ENCODE results near the gene CCDC192. TPM values are rescaled to one million over a fixed set of nuclear protein-coding genes. Genes with fewer than 3 reads are reported as not detected.

Gene CCDC192
- total and polyA plus RNA-seq, 4 donors: not detected

- H3K27me3 ChIP-seq (ENCODE audit: control insufficient read depth in 1 of 2, insufficient read depth in 2 of 2, low read length in 1 of 2): no peaks in the 10 kb centered on the region
- DNase-seq: no peak
- no peaks in the 10 kb centered on the region for H3K9me3 ChIP-seq (ENCODE audit: control insufficient read depth, low read length)
- intact Hi-C loops (cut with DNase I): no loop called here
- WGBS, 2 donors: 96% methylated on average over 2 of the region's 2 CpGs
- ATAC-seq (ENCODE audit: low FRiP score): no peak
- H3K36me3 ChIP-seq (ENCODE audit: control insufficient read depth in 1 of 2, insufficient read depth in 2 of 2, low read length in 1 of 2): peaks cover 0 to 2% of the 10 kb centered on the region in 2 donors
- peaks cover 0 to 2% of the 10 kb centered on the region in 2 donors for H3K4me1 ChIP-seq (ENCODE audit: control insufficient read depth in 1 of 2, insufficient read depth in 2 of 2, low read length in 2 of 2)
- H3K4me3 ChIP-seq (ENCODE audit: low read length in 2 of 2): no peak overlapping the region
- H3K27ac ChIP-seq (ENCODE audit: low read depth in 1 of 2, low read length in 2 of 2): no peak overlapping the region
Measured at GRCh38 chr5:127961006-127961762, 258.0 kb downstream of the CCDC192 start.

DNA sequence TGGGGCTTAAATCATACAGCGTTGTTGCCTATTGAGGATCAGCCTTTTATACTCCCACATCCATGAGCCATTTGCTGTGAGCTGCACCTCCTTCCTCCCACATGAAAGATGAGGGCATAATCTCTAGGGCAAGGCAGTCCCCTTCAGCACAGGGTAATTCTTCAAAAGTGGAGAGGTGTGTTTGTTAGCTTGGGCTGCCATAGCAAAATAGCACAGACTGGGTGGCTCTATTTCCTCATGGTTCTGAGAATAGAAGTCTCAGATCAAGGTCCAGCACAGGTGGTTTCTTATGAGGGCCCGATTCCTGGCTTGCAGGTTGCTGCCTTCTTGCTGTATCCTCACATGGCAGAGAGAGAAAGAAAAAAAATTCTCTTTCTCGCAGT, 258.6 kb downstream of the CCDC192 start:
- WGBS, 2 donors: 95 to 98% methylated on average over 3 of the region's 3 CpGs
- H3K27ac ChIP-seq (ENCODE audit: low read depth in 1 of 2, low read length in 2 of 2): no peak overlapping the region
- H3K36me3 ChIP-seq (ENCODE audit: control insufficient read depth in 1 of 2, insufficient read depth in 2 of 2, low read length in 1 of 2): no peaks in the 10 kb centered on the region
- DNase-seq (no peak), ATAC-seq (ENCODE audit: low FRiP score) (no peak)
- no peaks in the 10 kb centered on the region for H3K27me3 ChIP-seq (ENCODE audit: control insufficient read depth in 1 of 2, insufficient read depth in 2 of 2, low read length in 1 of 2)
- intact Hi-C loops (cut with DNase I): no loop called here
- H3K4me1 ChIP-seq (ENCODE audit: control insufficient read depth in 1 of 2, insufficient read depth in 2 of 2, low read length in 2 of 2): peaks cover 0 to 2% of the 10 kb centered on the region in 2 donors
- H3K4me3 ChIP-seq (ENCODE audit: low read length in 2 of 2): no peak overlapping the region
- H3K9me3 ChIP-seq (ENCODE audit: control insufficient read depth, low read length): no peaks in the 10 kb centered on the region

DNA sequence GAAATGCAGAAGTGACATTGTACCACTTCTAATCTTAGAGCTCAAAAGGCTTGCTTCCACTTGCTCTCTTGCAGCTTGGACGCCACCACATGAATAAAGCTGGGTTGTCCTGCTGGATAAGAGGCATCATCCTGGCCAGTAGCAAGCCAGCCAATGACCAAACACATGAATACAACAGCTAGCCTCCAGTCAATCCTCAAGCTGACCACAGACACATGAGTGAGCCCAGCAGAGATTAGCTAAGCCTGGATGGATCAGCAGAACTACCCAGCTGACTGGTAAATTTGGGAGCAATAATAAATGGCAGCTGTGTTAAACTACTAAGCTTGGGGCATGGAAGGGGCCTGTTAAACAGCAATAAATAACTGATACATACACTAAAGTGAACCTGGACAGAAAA, 259.3 kb downstream of the CCDC192 start:
- intact Hi-C loops (cut with DNase I): no loop called here
- Histone ChIP-seq H3K36me3 (ENCODE audit: control insufficient read depth in 1 of 2, insufficient read depth in 2 of 2, low read length in 1 of 2) (no peaks in the 10 kb centered on the region), H3K27me3 (ENCODE audit: control insufficient read depth in 1 of 2, insufficient read depth in 2 of 2, low read length in 1 of 2) (no peaks in the 10 kb centered on the region), H3K27ac (ENCODE audit: low read depth in 1 of 2, low read length in 2 of 2) (no peak overlapping the region), H3K4me1 (ENCODE audit: control insufficient read depth in 1 of 2, insufficient read depth in 2 of 2, low read length in 2 of 2) (peaks cover 0 to 2% of the 10 kb centered on the region in 2 donors), H3K9me3 (ENCODE audit: control insufficient read depth, low read length) (no peaks in the 10 kb centered on the region), H3K4me3 (ENCODE audit: low read length in 2 of 2) (no peak overlapping the region)
- ATAC-seq (ENCODE audit: low FRiP score) (no peak), DNase-seq (no peak)
- WGBS, 2 donors: 94 to 100% methylated on average over 1 of the region's 1 CpG

- ATAC-seq (ENCODE audit: low FRiP score) (no peak), DNase-seq (no peak)
- Histone ChIP-seq H3K4me3 (ENCODE audit: low read length in 2 of 2) (no peak overlapping the region), H3K9me3 (ENCODE audit: control insufficient read depth, low read length) (no peaks in the 10 kb centered on the region), H3K36me3 (ENCODE audit: control insufficient read depth in 1 of 2, insufficient read depth in 2 of 2, low read length in 1 of 2) (no peaks in the 10 kb centered on the region), H3K4me1 (ENCODE audit: control insufficient read depth in 1 of 2, insufficient read depth in 2 of 2, low read length in 2 of 2) (peaks cover 0 to 2% of the 10 kb centered on the region in 2 donors), H3K27ac (ENCODE audit: low read depth in 1 of 2, low read length in 2 of 2) (no peak overlapping the region), H3K27me3 (ENCODE audit: control insufficient read depth in 1 of 2, insufficient read depth in 2 of 2, low read length in 1 of 2) (no peaks in the 10 kb centered on the region)
- 60 to 65% methylated on average over 1 of the region's 1 CpG for WGBS, 2 donors
- intact Hi-C loops (cut with DNase I): no loop called here
Measured at GRCh38 chr5:127963233-127963632, 260.0 kb downstream of the CCDC192 start.

DNA sequence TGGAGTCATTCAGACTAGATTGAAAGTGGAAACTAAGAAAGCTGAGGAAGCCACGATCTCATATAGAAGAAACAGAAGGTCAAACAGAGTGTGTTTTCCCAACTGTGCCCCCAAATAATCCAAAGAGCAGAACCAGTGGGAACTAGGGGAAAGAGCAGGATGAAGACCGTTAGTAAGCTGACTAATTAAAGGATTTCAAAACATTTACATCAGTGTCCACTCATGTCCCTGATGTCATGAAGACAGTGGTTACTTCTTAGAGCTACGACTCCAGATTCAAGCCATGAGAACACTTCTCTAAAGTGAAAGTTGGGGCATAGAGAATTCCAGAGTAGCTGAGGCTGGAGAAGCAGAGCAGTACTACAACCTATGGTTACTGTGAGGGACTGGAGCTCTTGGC, 260.7 kb downstream of the CCDC192 start:
- H3K4me3 ChIP-seq (ENCODE audit: low read length in 2 of 2): no peak overlapping the region
- no peak for ATAC-seq (ENCODE audit: low FRiP score)
- intact Hi-C loops (cut with DNase I): no loop called here
- H3K9me3 ChIP-seq (ENCODE audit: control insufficient read depth, low read length): no peaks in the 10 kb centered on the region
- H3K36me3 ChIP-seq (ENCODE audit: control insufficient read depth in 1 of 2, insufficient read depth in 2 of 2, low read length in 1 of 2): no peaks in the 10 kb centered on the region
- DNase-seq: no peak
- peaks cover 0 to 2% of the 10 kb centered on the region in 2 donors for H3K4me1 ChIP-seq (ENCODE audit: control insufficient read depth in 1 of 2, insufficient read depth in 2 of 2, low read length in 2 of 2)
- H3K27me3 ChIP-seq (ENCODE audit: control insufficient read depth in 1 of 2, insufficient read depth in 2 of 2, low read length in 1 of 2): no peaks in the 10 kb centered on the region
- no peak overlapping the region for H3K27ac ChIP-seq (ENCODE audit: low read depth in 1 of 2, low read length in 2 of 2)
- 89 to 90% methylated on average over 3 of the region's 3 CpGs for WGBS, 2 donors

GRCh38 chr5:127967323-127967982, 264.3 kb downstream of the CCDC192 start:
- DNase-seq (no peak), ATAC-seq (ENCODE audit: low FRiP score) (no peak)
- no peaks in the 10 kb centered on the region for H3K9me3 ChIP-seq (ENCODE audit: control insufficient read depth, low read length)
- 93 to 94% methylated on average over 3 of the region's 3 CpGs for WGBS, 2 donors
- intact Hi-C loops (cut with DNase I): no loop called here
- no peak overlapping the region for H3K4me3 ChIP-seq (ENCODE audit: low read length in 2 of 2)
- H3K27me3 ChIP-seq (ENCODE audit: control insufficient read depth in 1 of 2, insufficient read depth in 2 of 2, low read length in 1 of 2): no peaks in the 10 kb centered on the region
- H3K27ac ChIP-seq (ENCODE audit: low read depth in 1 of 2, low read length in 2 of 2): no peak overlapping the region
- no peaks in the 10 kb centered on the region for H3K36me3 ChIP-seq (ENCODE audit: control insufficient read depth in 1 of 2, insufficient read depth in 2 of 2, low read length in 1 of 2)
- peaks cover 0 to 2% of the 10 kb centered on the region in 2 donors for H3K4me1 ChIP-seq (ENCODE audit: control insufficient read depth in 1 of 2, insufficient read depth in 2 of 2, low read length in 2 of 2)

GRCh38 chr5:127967983-127968592, 264.9 kb downstream of the CCDC192 start:
- intact Hi-C loops (cut with DNase I): no loop called here
- no peaks in the 10 kb centered on the region for H3K36me3 ChIP-seq (ENCODE audit: control insufficient read depth in 1 of 2, insufficient read depth in 2 of 2, low read length in 1 of 2)
- no peak for ATAC-seq (ENCODE audit: low FRiP score)
- no peak overlapping the region for H3K27ac ChIP-seq (ENCODE audit: low read depth in 1 of 2, low read length in 2 of 2)
- H3K27me3 ChIP-seq (ENCODE audit: control insufficient read depth in 1 of 2, insufficient read depth in 2 of 2, low read length in 1 of 2): no peaks in the 10 kb centered on the region
- DNase-seq: no peak
- no peaks in the 10 kb centered on the region for H3K9me3 ChIP-seq (ENCODE audit: control insufficient read depth, low read length)
- no peak overlapping the region for H3K4me3 ChIP-seq (ENCODE audit: low read length in 2 of 2)
- no peaks in the 10 kb centered on the region for H3K4me1 ChIP-seq (ENCODE audit: control insufficient read depth in 1 of 2, insufficient read depth in 2 of 2, low read length in 2 of 2)
- WGBS, 2 donors: 96 to 97% methylated on average over 1 of the region's 1 CpG

DNA sequence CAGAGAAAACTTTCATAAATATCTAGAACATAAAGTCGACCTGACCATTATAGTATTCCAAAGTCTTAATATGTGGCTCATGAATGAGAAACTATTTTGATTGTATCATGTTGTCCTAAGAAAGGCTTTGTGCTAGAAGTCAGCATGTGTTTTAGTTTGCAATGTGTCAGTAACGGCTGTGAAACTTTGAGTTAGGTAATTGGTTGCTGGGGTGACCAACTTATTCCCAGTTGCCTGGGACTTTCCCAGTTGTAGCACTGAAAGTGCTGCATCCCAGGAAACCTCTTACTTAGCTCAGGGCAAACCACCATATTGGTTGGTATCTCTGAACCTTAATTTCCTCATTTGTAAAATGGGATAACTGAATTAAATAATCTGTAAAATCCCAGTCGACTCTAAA, 265.8 kb downstream of the CCDC192 start:
- intact Hi-C loops (cut with DNase I): no loop called here
- 93 to 94% methylated on average over 3 of the region's 3 CpGs for WGBS, 2 donors
- ATAC-seq (ENCODE audit: low FRiP score): no peak

DNA sequence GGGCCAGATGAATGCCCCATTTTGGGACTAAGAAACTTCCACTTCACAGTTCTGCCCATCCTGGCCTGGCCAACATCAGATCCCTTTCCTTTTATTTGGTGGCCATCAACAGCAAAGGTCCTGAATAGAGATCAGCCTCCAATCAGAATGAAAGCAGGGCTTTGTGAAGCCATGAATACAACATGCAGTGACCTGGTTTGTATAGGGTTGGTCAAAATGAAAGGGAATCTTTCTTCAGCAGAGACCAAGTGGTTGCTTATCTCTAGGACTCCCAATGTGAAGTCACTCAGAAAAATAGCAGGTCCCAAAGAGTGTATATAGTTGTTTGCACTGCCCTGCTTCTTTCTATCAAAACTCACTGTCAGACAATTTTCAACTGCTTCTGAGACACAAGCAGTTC, 266.5 kb downstream of the CCDC192 start:
- DNase-seq (no peak), ATAC-seq (ENCODE audit: low FRiP score) (no peak)
- Histone ChIP-seq H3K36me3 (ENCODE audit: control insufficient read depth in 1 of 2, insufficient read depth in 2 of 2, low read length in 1 of 2) (no peaks in the 10 kb centered on the region), H3K4me1 (ENCODE audit: control insufficient read depth in 1 of 2, insufficient read depth in 2 of 2, low read length in 2 of 2) (no peaks in the 10 kb centered on the region), H3K27me3 (ENCODE audit: control insufficient read depth in 1 of 2, insufficient read depth in 2 of 2, low read length in 1 of 2) (no peaks in the 10 kb centered on the region), H3K4me3 (ENCODE audit: low read length in 2 of 2) (no peak overlapping the region), H3K9me3 (ENCODE audit: control insufficient read depth, low read length) (no peaks in the 10 kb centered on the region), H3K27ac (ENCODE audit: low read depth in 1 of 2, low read length in 2 of 2) (no peak overlapping the region)
- intact Hi-C loops (cut with DNase I): no loop called here

More for the DNA sequence above, 265.8 kb downstream of the CCDC192 start:
- no peaks in the 10 kb centered on the region for H3K9me3 ChIP-seq (ENCODE audit: control insufficient read depth, low read length)
- no peaks in the 10 kb centered on the region for H3K4me1 ChIP-seq (ENCODE audit: control insufficient read depth in 1 of 2, insufficient read depth in 2 of 2, low read length in 2 of 2)
- no peaks in the 10 kb centered on the region for H3K27me3 ChIP-seq (ENCODE audit: control insufficient read depth in 1 of 2, insufficient read depth in 2 of 2, low read length in 1 of 2)
- no peak overlapping the region for H3K4me3 ChIP-seq (ENCODE audit: low read length in 2 of 2)
- DNase-seq: no peak
- no peak overlapping the region for H3K27ac ChIP-seq (ENCODE audit: low read depth in 1 of 2, low read length in 2 of 2)
- no peaks in the 10 kb centered on the region for H3K36me3 ChIP-seq (ENCODE audit: control insufficient read depth in 1 of 2, insufficient read depth in 2 of 2, low read length in 1 of 2)
